ENCODE results near the gene FKBP5.

Gene FKBP5

GRCh38 chr6:35590622-35591066, 98.1 kb downstream of the FKBP5 start:
- no peaks in the 10 kb centered on the region for H3K79me2 ChIP-seq (ENCODE audit: insufficient read depth, low read length)
- no peaks in the 10 kb centered on the region for H3K4me1 ChIP-seq (ENCODE audit: insufficient read depth, low read length)
- ATAC-seq (ENCODE audit: insufficient read depth, low read depth) (no peak), DNase-seq (no peak)
- H3K36me3 ChIP-seq (ENCODE audit: insufficient read depth, low read length), result no peaks in the 10 kb centered on the region
- TF ChIP-seq, protein P1, sequence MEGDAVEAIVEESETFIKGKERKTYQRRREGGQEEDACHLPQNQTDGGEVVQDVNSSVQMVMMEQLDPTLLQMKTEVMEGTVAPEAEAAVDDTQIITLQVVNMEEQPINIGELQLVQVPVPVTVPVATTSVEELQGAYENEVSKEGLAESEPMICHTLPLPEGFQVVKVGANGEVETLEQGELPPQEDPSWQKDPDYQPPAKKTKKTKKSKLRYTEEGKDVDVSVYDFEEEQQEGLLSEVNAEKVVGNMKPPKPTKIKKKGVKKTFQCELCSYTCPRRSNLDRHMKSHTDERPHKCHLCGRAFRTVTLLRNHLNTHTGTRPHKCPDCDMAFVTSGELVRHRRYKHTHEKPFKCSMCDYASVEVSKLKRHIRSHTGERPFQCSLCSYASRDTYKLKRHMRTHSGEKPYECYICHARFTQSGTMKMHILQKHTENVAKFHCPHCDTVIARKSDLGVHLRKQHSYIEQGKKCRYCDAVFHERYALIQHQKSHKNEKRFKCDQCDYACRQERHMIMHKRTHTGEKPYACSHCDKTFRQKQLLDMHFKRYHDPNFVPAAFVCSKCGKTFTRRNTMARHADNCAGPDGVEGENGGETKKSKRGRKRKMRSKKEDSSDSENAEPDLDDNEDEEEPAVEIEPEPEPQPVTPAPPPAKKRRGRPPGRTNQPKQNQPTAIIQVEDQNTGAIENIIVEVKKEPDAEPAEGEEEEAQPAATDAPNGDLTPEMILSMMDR (IDR thresholded peaks at IDR 0.05; ENCODE audit: borderline replicate concordance, extremely low read depth, low read length, poor library complexity, severe bottlenecking), result no peak
- TF ChIP-seq EZH2 (IDR thresholded peaks at IDR 0.05; ENCODE audit: borderline replicate concordance, low read depth, low read length, severe bottlenecking), result no peak
- H4K20me1 ChIP-seq (ENCODE audit: insufficient read depth, low read length), result no peaks in the 10 kb centered on the region
- no peaks in the 10 kb centered on the region for H3K9me3 ChIP-seq (ENCODE audit: insufficient read depth, low read length, severe bottlenecking)
- H3K27ac ChIP-seq (ENCODE audit: low read length), result no peak overlapping the region
- peaks cover 26% of the 10 kb centered on the region for H3K27me3 ChIP-seq (ENCODE audit: insufficient read depth, low read length, poor library complexity)
- no peak overlapping the region for H3K9ac ChIP-seq (ENCODE audit: low read depth, low read length)
- no peak overlapping the region for H2AFZ ChIP-seq (ENCODE audit: low read depth, low read length)
- H3K4me3 ChIP-seq (ENCODE audit: low read depth in 1 of 2, low read length in 2 of 2), result no peak overlapping the region
- H3K4me2 ChIP-seq (ENCODE audit: insufficient read depth, low read length), result no peak overlapping the region

GRCh38 chr6:35589904-35590303, 98.8 kb downstream of the FKBP5 start:
- Histone ChIP-seq H2AFZ (ENCODE audit: low read depth, low read length) (no peak overlapping the region), H3K27me3 (ENCODE audit: insufficient read depth, low read length, poor library complexity) (peaks cover 25% of the 10 kb centered on the region), H3K9me3 (ENCODE audit: insufficient read depth, low read length, severe bottlenecking) (no peaks in the 10 kb centered on the region), H3K4me1 (ENCODE audit: insufficient read depth, low read length) (no peaks in the 10 kb centered on the region), H4K20me1 (ENCODE audit: insufficient read depth, low read length) (no peaks in the 10 kb centered on the region), H3K79me2 (ENCODE audit: insufficient read depth, low read length) (no peaks in the 10 kb centered on the region), H3K27ac (ENCODE audit: low read length) (no peak overlapping the region), H3K4me2 (ENCODE audit: insufficient read depth, low read length) (no peak overlapping the region), H3K36me3 (ENCODE audit: insufficient read depth, low read length) (no peaks in the 10 kb centered on the region), H3K4me3 (ENCODE audit: low read depth in 1 of 2, low read length in 2 of 2) (no peak overlapping the region), H3K9ac (ENCODE audit: low read depth, low read length) (no peak overlapping the region)
- DNase-seq (no peak), ATAC-seq (ENCODE audit: insufficient read depth, low read depth) (no peak)
- TF ChIP-seq, protein P1 (IDR thresholded peaks at IDR 0.05; ENCODE audit: borderline replicate concordance, extremely low read depth, low read length, poor library complexity, severe bottlenecking), result no peak

DNA sequence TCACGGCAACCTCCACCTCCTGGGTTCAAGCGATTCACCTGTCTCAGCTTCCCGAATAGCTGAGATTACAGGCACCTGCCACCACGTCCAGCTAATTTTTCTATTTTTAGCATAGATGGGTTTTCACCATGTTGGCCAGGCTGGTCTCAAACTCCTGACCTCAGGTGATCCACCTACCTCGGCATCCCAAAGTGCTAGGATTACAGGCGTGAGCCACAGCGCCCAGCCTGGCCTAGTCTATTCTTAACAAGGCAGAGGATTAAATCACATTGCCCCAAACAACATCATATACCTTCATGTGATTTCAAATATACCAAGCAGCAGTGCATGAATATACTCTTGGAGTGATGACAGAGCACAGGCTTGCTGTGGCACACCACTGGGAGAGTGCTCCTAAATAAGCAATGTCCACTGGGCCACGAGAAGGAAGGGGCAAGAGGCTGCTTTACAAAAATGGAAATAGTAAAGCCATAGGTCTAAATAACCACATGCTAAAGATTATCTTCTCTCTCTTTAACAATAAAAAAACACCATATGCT, 99.4 kb downstream of the FKBP5 start:
- no peak overlapping the region for H3K27ac ChIP-seq (ENCODE audit: low read length)
- no peak for ATAC-seq (ENCODE audit: insufficient read depth, low read depth)
- no peaks in the 10 kb centered on the region for H3K4me1 ChIP-seq (ENCODE audit: insufficient read depth, low read length)
- H3K9me3 ChIP-seq (ENCODE audit: insufficient read depth, low read length, severe bottlenecking), result no peaks in the 10 kb centered on the region
- H4K20me1 ChIP-seq (ENCODE audit: insufficient read depth, low read length), result no peaks in the 10 kb centered on the region
- H3K36me3 ChIP-seq (ENCODE audit: insufficient read depth, low read length), result no peaks in the 10 kb centered on the region
- TF ChIP-seq, protein P1 (IDR thresholded peaks at IDR 0.05; ENCODE audit: borderline replicate concordance, extremely low read depth, low read length, poor library complexity, severe bottlenecking), result no peak
- no peak for TF ChIP-seq EZH2 (IDR thresholded peaks at IDR 0.05; ENCODE audit: borderline replicate concordance, low read depth, low read length, severe bottlenecking)
- DNase-seq, result no peak
- H3K79me2 ChIP-seq (ENCODE audit: insufficient read depth, low read length), result no peaks in the 10 kb centered on the region
- peaks cover 25% of the 10 kb centered on the region for H3K27me3 ChIP-seq (ENCODE audit: insufficient read depth, low read length, poor library complexity)
- H3K9ac ChIP-seq (ENCODE audit: low read depth, low read length), result no peak overlapping the region
- no peak overlapping the region for H3K4me2 ChIP-seq (ENCODE audit: insufficient read depth, low read length)
- no peak overlapping the region for H3K4me3 ChIP-seq (ENCODE audit: low read depth in 1 of 2, low read length in 2 of 2)
- H2AFZ ChIP-seq (ENCODE audit: low read depth, low read length), result no peak overlapping the region

DNA sequence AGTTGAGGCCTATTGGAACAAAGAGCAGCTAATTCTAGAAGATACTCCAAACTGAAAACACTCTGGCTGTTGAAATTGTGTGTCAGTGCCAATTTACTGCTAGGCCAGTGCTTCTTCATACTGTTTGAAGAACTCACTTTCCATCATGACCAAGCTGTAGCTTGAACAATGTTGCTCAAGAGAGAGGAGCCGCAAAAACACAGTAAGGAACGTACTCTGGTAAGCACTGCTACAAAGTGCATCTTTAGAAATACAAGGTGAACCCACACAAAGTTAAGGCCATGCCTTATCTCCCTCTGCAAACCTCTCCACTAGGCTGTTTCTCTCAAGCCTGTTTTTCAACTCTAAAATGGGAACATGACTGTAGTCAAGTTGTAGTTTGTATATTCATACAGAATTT, 101.5 kb downstream of the FKBP5 start:
- Histone ChIP-seq H3K4me1 (ENCODE audit: insufficient read depth, low read length) (no peaks in the 10 kb centered on the region), H3K9me3 (ENCODE audit: insufficient read depth, low read length, severe bottlenecking) (no peaks in the 10 kb centered on the region), H3K27me3 (ENCODE audit: insufficient read depth, low read length, poor library complexity) (peaks cover 28% of the 10 kb centered on the region), H4K20me1 (ENCODE audit: insufficient read depth, low read length) (no peaks in the 10 kb centered on the region), H3K4me3 (ENCODE audit: low read depth in 1 of 2, low read length in 2 of 2) (no peak overlapping the region), H3K9ac (ENCODE audit: low read depth, low read length) (no peak overlapping the region), H3K27ac (ENCODE audit: low read length) (no peak overlapping the region), H3K4me2 (ENCODE audit: insufficient read depth, low read length) (no peak overlapping the region), H3K79me2 (ENCODE audit: insufficient read depth, low read length) (no peaks in the 10 kb centered on the region), H3K36me3 (ENCODE audit: insufficient read depth, low read length) (no peaks in the 10 kb centered on the region), H2AFZ (ENCODE audit: low read depth, low read length) (no peak overlapping the region)
- DNase-seq (no peak), ATAC-seq (ENCODE audit: insufficient read depth, low read depth) (no peak)
- TF ChIP-seq, protein P1 (IDR thresholded peaks at IDR 0.05; ENCODE audit: borderline replicate concordance, extremely low read depth, low read length, poor library complexity, severe bottlenecking), result no peak
- TF ChIP-seq EZH2 (IDR thresholded peaks at IDR 0.05; ENCODE audit: borderline replicate concordance, low read depth, low read length, severe bottlenecking), result no peak

Data from DND-41 (cell line).